Measurements from ENCODE around the gene TRAPPC8. TPM values are rescaled to one million over a fixed set of nuclear protein-coding genes. Genes with fewer than 3 reads are reported as not detected.

Gene TRAPPC8
- total and polyA plus RNA-seq, 10 of the 15 experiments (the other 5 are each of a cell fraction or from before 2014, with no cell fraction given): 13.0 to 75.4 (median 24.8) TPM

GRCh38 chr18:31825772-31826171 lies 117.2 kb downstream of the TRAPPC8 start:
- H3K79me2 ChIP-seq (ENCODE audit: control insufficient read depth, insufficient read depth, low read length): no peaks in the 10 kb centered on the region
- H3K4me3 ChIP-seq: no peak overlapping the region
- in situ Hi-C loops (cut with MboI) (no loop called here), intact Hi-C loops (cut with micrococcal nuclease; ENCODE audit: unreplicated experiment) (no loop called here)
- RAD21 ChIA-PET (ENCODE audit: unreplicated experiment): interaction anchor here (1.8 kb wide), 1 partner anchor 175 kb away, joined by 4 read pairs; no protein-coding TSS in a partner anchor
- TF ChIP-seq ZBED1 (IDR thresholded peaks at IDR 0.05; ENCODE audit: borderline replicate concordance) (no peak), PKNOX1 (IDR thresholded peaks at IDR 0.05) (peak; percentile 91), PBX3 (IDR thresholded peaks at IDR 0.05; ENCODE audit: insufficient replicate concordance, low read depth, low read length) (peak; percentile 59), POU2F2 (IDR thresholded peaks at IDR 0.05; ENCODE audit: borderline replicate concordance, low read depth, low read length) (peak; percentile 89; the same call in 2 of the 3 replicates), ZBTB11 (CRISPR knock-in tag; IDR thresholded peaks at IDR 0.05) (no peak), RUNX3 (IDR thresholded peaks at IDR 0.05; ENCODE audit: low read length) (no peak)
- FAIRE-seq (no peak), ATAC-seq (peak; percentile 78), DNase-seq (ENCODE audit: low read depth, low spot score) (peak; percentile 31)
- H3K9me3 ChIP-seq (replicated peaks; ENCODE audit: control insufficient read depth, insufficient read depth, low read length): no peaks in the 10 kb centered on the region; the same call in 1 of the 3 replicates
- peaks cover 3 to 4% of the 10 kb centered on the region in 2 experiments; a peak in 1 of 4 replicates for H3K36me3 ChIP-seq (ENCODE audit: control insufficient read depth in 2 of 2, insufficient read depth in 2 of 2, low read length in 1 of 2)
- no peaks in the 10 kb centered on the region for H3K27me3 ChIP-seq (replicated peaks in 1 of 2; ENCODE audit: control insufficient read depth in 2 of 2, insufficient read depth in 2 of 2, low read length in 1 of 2)
- WGBS (ENCODE audit: insufficient coverage, insufficient replicate concordance, low lambda C conversion rate, missing lambda C conversion rate): 4% methylated on average over 3 of the region's 3 CpGs
- no peaks in the 10 kb centered on the region for H4K20me1 ChIP-seq (ENCODE audit: control insufficient read depth, insufficient read depth)
- H3K4me1 ChIP-seq (ENCODE audit: control insufficient read depth, insufficient read depth, low read length): peaks cover 3% of the 10 kb centered on the region; the same call in 1 of the 2 replicates
- POLR2A ChIA-PET: interaction anchor here (0.5 to 0.6 kb wide), 2 partner anchors 12 to 68 kb away, joined by 3 read pairs; no protein-coding TSS in a partner anchor
- H3K27ac ChIP-seq (ENCODE audit: control insufficient read depth, insufficient read depth): no peak overlapping the region; the same call in 1 of the 2 replicates
- no peak overlapping the region for H3K4me2 ChIP-seq (ENCODE audit: control insufficient read depth, insufficient read depth)
- CTCF ChIA-PET: interaction anchor here (0.6 to 1.0 kb wide), 5 partner anchors 31 to 291 kb away, joined by 3 to 4 read pairs (median 4); no protein-coding TSS in a partner anchor
- SMC1A ChIA-PET (ENCODE audit: uncharacterized antibody, unreplicated experiment): interaction anchor here (0.7 to 1.4 kb wide), 3 partner anchors 74 to 103 kb away, joined by 4 to 5 read pairs (median 4); no protein-coding TSS in a partner anchor
- H2AFZ ChIP-seq (ENCODE audit: control insufficient read depth, low read depth, low read length): no peak overlapping the region
- no peak overlapping the region for H3K9ac ChIP-seq (ENCODE audit: control insufficient read depth, insufficient read depth, low read length)
- no TSS peak for BruUV-seq (replicated peaks)
